K562 (cell line): ENCODE data around the gene SCGB1C2. TPM values are rescaled to one million over a fixed set of nuclear protein-coding genes. Genes with fewer than 3 reads are reported as not detected.
A peak's percentile ranks its signal among the peaks of the same experiment; 100 is the strongest.

Experiments
- ATAC-seq: fragments of 200-7000 bp; cut with Tn5 transposase; 3 replicates; pipeline ENCODE4 v1.9.1; 2020; ENCODE audit warnings: moderate library complexity
- BruUV-seq: library from RNA; stranded (reverse); fragments of 400-500 nt; replicated peaks from 2 replicates; lab custom pipeline; 2021; lab: Mats Ljungman, UMichigan
- CTCF ChIA-PET: fragments of 300-600 bp; formaldehyde crosslinking; extraction: SDS; loops from one replicate; lab custom pipeline; 2021; ENCODE audit warnings: low intra/inter-chr PET ratio; lab: Yijun Ruan, JAX
- POLR2A ChIA-PET: fragments of 300-600, 350-650 bp; sonication (Branson Sonifier 250); formaldehyde crosslinking; extraction: SDS; loops from one replicate; lab custom pipeline; 2021; ENCODE audit warnings: antibody characterized with exemption, inconsistent platforms; lab: Yijun Ruan, JAX
- DNase-seq, 4 experiments: peaks; one replicate each; pipeline versions ENCODE4 v3.0.0 to v3.0.0-alpha.2; 2011 to 2018; ENCODE audit warnings: low spot score in 3 of 4, mixed read lengths in 3 of 4; ENCODE audit errors: extremely low read depth in 1 of 4
- FAIRE-seq: peaks from 2 replicates; lab custom pipeline; 2011; peaks lifted over from hg19 to GRCh38; lab: Jason Lieb, UNC
- H2AFZ ChIP-seq: 2 replicates; pipeline ENCODE4 v1.6.0; 2011; ENCODE audit warnings: low read depth, low read length, control low read depth, inconsistent platforms
- H3K27ac ChIP-seq: fragments of 200-600 bp; 3 replicates; pipeline ENCODE4 v1.8.0; 2011; ENCODE audit warnings: low read depth, mild to moderate bottlenecking, control low read depth, inconsistent platforms, low read length, moderate library complexity, mixed read lengths; ENCODE audit errors: extremely low read depth
- H3K27me3 ChIP-seq, 2 experiments: fragments of 300-600 bp in 1 of 2; 2 replicates in 1 of 2; 3 replicates in 1 of 2; pipeline versions ENCODE4 v1.6.0 to v1.8.0; 2011; ENCODE audit warnings: inconsistent platforms in 2 of 2, low read length in 2 of 2, mild to moderate bottlenecking in 1 of 2, mixed read lengths in 1 of 2, moderate library complexity in 1 of 2; ENCODE audit not compliant: control insufficient read depth in 2 of 2, insufficient read depth in 2 of 2
- H3K36me3 ChIP-seq: fragments of 300-600 bp; 3 replicates; pipeline ENCODE4 v1.8.0; 2011; ENCODE audit warnings: mild to moderate bottlenecking, low read length, inconsistent platforms; ENCODE audit not compliant: control insufficient read depth, insufficient read depth
- H3K4me1 ChIP-seq, 2 experiments: fragments of 200-600 bp in 1 of 2; replicated peaks in 1 of 2; 2 replicates in 1 of 2; 3 replicates in 1 of 2; pipeline versions ENCODE4 v1.5.1 to v1.8.0; 2011; ENCODE audit warnings: inconsistent platforms in 2 of 2, low read length in 2 of 2, mild to moderate bottlenecking in 1 of 2, mixed read lengths in 1 of 2, moderate library complexity in 1 of 2; ENCODE audit not compliant: control insufficient read depth in 2 of 2, insufficient read depth in 2 of 2
- H3K4me2 ChIP-seq: 2 replicates; pipeline ENCODE4 v1.6.1; 2011; ENCODE audit warnings: low read length, control low read depth, inconsistent platforms, mixed read lengths; ENCODE audit not compliant: insufficient read depth
- H3K4me3 ChIP-seq: fragments of 200-600 bp; sonication (generic), shearing (Covaris generic); 2 replicates; pipeline ENCODE4 v1.5.1; 2016; ENCODE audit warnings: control low read depth, inconsistent platforms
- H3K79me2 ChIP-seq: fragments of 200-600 bp; 3 replicates; pipeline ENCODE4 v1.8.0; 2011; ENCODE audit warnings: low read length, inconsistent platforms; ENCODE audit not compliant: control insufficient read depth, insufficient read depth
- H3K9ac ChIP-seq, 2 experiments: 2 replicates each; pipeline versions ENCODE4 v1.6.0 to v1.6.1; 2011; ENCODE audit warnings: low read depth in 2 of 2, low read length in 2 of 2, control low read depth in 1 of 2, inconsistent platforms in 1 of 2, mild to moderate bottlenecking in 1 of 2, mixed read lengths in 1 of 2; ENCODE audit not compliant: insufficient read depth in 1 of 2
- H3K9me1 ChIP-seq: one replicate; pipeline ENCODE4 v1.6.0; 2011; ENCODE audit warnings: inconsistent platforms, mild to moderate bottlenecking, low read length, moderate library complexity; ENCODE audit not compliant: control insufficient read depth, insufficient read depth
- H3K9me3 ChIP-seq: replicated peaks from 2 replicates; pipeline ENCODE4 v1.5.1; 2011; ENCODE audit warnings: low read depth, low read length, inconsistent platforms; ENCODE audit not compliant: control insufficient read depth, insufficient read depth
- H4K20me1 ChIP-seq: replicated peaks from 2 replicates; pipeline ENCODE4 v1.6.1; 2011; ENCODE audit warnings: low read length, inconsistent platforms, mixed read lengths; ENCODE audit not compliant: control insufficient read depth, insufficient read depth
- FOSL1 ChIP-seq: fragments of 200-800 bp; sonication (Bioruptor generic); conservative IDR thresholded peaks from 2 replicates; pipeline ENCODE4 v1.6.1; 2016; ENCODE audit warnings: missing genetic modification characterization, missing compliant biosample characterization
- FOXA3 ChIP-seq, 2 experiments: fragments of 450-650 bp in 1 of 2; sonication (generic) in 1 of 2; formaldehyde crosslinking; IDR thresholded peaks in 1 of 2; conservative IDR thresholded peaks in 1 of 2; 2 replicates each; pipeline versions ENCODE4 v1.4.0 to v1.8.0; 2020 to 2022; ENCODE audit warnings: mild to moderate bottlenecking in 2 of 2, missing genetic modification reagents in 1 of 2
- GATAD2A ChIP-seq: fragments of 450-650 bp; IDR thresholded peaks from 2 replicates; pipeline ENCODE4 v1.6.1; 2017
- GTF2E2 ChIP-seq: fragments of 200-800 bp; sonication (Bioruptor generic); IDR thresholded peaks from 2 replicates; pipeline ENCODE4 v1.6.1; 2016; ENCODE audit warnings: missing genetic modification characterization, missing compliant biosample characterization
- ZBTB17 ChIP-seq: fragments of 450-650 bp; formaldehyde crosslinking; IDR thresholded peaks from 2 replicates; pipeline ENCODE4 v1.4.0; 2020; ENCODE audit warnings: mild to moderate bottlenecking
- ZNF23 ChIP-seq: fragments of 250-450 bp; sonication (Bioruptor Pico); IDR thresholded peaks from 2 replicates; pipeline ENCODE4 v1.4.0; 2020; ENCODE audit warnings: mild to moderate bottlenecking
- ZNF282 ChIP-seq: sonication (generic); formaldehyde crosslinking; IDR thresholded peaks from 2 replicates; pipeline ENCODE4 v1.8.1; 2023; ENCODE audit warnings: missing genetic modification reagents
- ZNF655 ChIP-seq: fragments of 250-450 bp; sonication (Bioruptor Pico); IDR thresholded peaks from 2 replicates; pipeline ENCODE4 v1.5.0; 2021
- WGBS: fragments of 100-300 bp; shearing (Covaris generic); methylation state at CpG from one replicate; pipeline ENCODE4 v1.1.6; 2016; ENCODE audit warnings: low coverage, mixed read lengths; ENCODE audit not compliant: insufficient coverage; ENCODE audit errors: missing lambda C conversion rate; 5-methylcytosine and 5-hydroxymethylcytosine counted together
- in situ Hi-C: fragments of 300-500 bp; cut with MboI; formaldehyde crosslinking; loops from 4 replicates; pipeline ENCODE4 v1.15.0; 2018; ENCODE audit warnings: inconsistent platforms, mixed read lengths
- intact Hi-C: fragments of 100-400 bp; cut with micrococcal nuclease; formaldehyde crosslinking; loops from 2 replicates; pipeline ENCODE4 v1.14.2; 2022
- polyA plus RNA-seq, 8 experiments: library from polyadenylated mRNA; depleted of rRNA in 4 of 8; stranded (reverse) in 5 of 8; unstranded in 3 of 8; fragments of >200 nt; fragmentation: Nextera tagmentation in 2 of 8; fragmentation: Illumina TruSeq in 1 of 8; extraction: Ambion mirVana in 2 of 8; extraction: Trizol in 1 of 8; gene quantifications; 2 replicates each; pipeline versions ENCODE4 v1.2.1 to v1.2.3, GENCODE V29; 2011 to 2014; ENCODE audit warnings: inconsistent platforms in 1 of 8, missing spikeins in 1 of 8
- total RNA-seq, 7 experiments: library from RNA; depleted of rRNA in 6 of 7; stranded (reverse); fragments of >200 nt in 6 of 7; fragmentation: Illumina TruSeq in 2 of 7; extraction: Trizol in 2 of 7; gene quantifications; 2 replicates each; pipeline versions ENCODE4 v1.2.1 to v1.2.3, GENCODE V29; 2011 to 2021; ENCODE audit warnings: low replicate concordance in 1 of 7
- TF ChIP-seq, protein P1 (sequence below): fragments of 250-450 bp; sonication (Bioruptor Pico); IDR thresholded peaks from 2 replicates; pipeline ENCODE4 v1.5.0; 2020; ENCODE audit warnings: mild to moderate bottlenecking, borderline replicate concordance
- TF ChIP-seq, protein P2 (sequence below): sonication (generic); formaldehyde crosslinking; IDR thresholded peaks from 2 replicates; pipeline ENCODE4 v1.8.0; 2022; ENCODE audit warnings: mild to moderate bottlenecking, missing genetic modification reagents

The SCGB1C2 gene
- total and polyA plus RNA-seq, 9 of the 15 experiments (the other 6 are each of a cell fraction or from before 2014, with no cell fraction given) = not detected

- TF ChIP-seq, protein P1, sequence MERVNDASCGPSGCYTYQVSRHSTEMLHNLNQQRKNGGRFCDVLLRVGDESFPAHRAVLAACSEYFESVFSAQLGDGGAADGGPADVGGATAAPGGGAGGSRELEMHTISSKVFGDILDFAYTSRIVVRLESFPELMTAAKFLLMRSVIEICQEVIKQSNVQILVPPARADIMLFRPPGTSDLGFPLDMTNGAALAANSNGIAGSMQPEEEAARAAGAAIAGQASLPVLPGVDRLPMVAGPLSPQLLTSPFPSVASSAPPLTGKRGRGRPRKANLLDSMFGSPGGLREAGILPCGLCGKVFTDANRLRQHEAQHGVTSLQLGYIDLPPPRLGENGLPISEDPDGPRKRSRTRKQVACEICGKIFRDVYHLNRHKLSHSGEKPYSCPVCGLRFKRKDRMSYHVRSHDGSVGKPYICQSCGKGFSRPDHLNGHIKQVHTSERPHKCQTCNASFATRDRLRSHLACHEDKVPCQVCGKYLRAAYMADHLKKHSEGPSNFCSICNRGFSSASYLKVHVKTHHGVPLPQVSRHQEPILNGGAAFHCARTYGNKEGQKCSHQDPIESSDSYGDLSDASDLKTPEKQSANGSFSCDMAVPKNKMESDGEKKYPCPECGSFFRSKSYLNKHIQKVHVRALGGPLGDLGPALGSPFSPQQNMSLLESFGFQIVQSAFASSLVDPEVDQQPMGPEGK (CRISPR knock-in tag) = no peak
- TF ChIP-seq ZNF655 (no peak), FOSL1 (no peak), GTF2E2 (tag) (no peak), FOXA3 (CRISPR knock-in tag; conservative IDR thresholded peaks at IDR 0.05 in 1 of 2, IDR thresholded peaks at IDR 0.05 in 1 of 2) (no peak)
- TF ChIP-seq, protein P2, sequence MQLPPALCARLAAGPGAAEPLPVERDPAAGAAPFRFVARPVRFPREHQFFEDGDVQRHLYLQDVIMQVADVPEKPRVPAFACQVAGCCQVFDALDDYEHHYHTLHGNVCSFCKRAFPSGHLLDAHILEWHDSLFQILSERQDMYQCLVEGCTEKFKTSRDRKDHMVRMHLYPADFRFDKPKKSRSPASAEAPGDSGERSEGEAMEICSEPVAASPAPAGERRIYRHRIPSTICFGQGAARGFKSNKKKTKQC = no peak
- TF ChIP-seq, all 486 proteins: peak for 0
These were observed 20.5 kb downstream of the SCGB1C2 start (continued) for GRCh38 chr17:157901-158300.

DNA sequence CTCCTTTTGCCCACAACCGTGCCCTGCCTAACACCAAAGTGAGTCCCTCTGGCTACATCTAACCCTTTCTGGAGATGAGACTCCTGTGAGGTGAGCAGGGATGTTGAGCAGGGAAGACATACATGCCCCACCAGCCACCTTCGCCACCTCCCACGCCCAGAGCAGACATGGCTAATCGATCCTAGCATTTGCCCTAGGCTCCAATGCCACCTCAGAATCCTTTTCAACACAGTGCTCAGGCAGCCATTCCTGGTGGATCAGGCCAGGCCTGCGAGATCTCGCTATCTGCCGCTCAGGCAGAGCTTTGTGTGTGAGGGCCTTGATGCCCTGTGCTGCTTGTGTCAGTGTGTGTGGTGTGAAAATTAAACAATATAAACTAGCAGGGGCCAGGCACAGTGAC is 21.0 kb downstream of the SCGB1C2 start:
- H2AFZ ChIP-seq = no peak overlapping the region
- H3K9me1 ChIP-seq = no peaks in the 10 kb centered on the region
- no peak overlapping the region for H3K9ac ChIP-seq
- H3K4me1 ChIP-seq = no peaks in the 10 kb centered on the region
- CTCF ChIA-PET = no interaction called here
- no peak overlapping the region for H3K27ac ChIP-seq
- H3K9me3 ChIP-seq = no peaks in the 10 kb centered on the region
- DNase-seq = no peak
- no peaks in the 10 kb centered on the region for H4K20me1 ChIP-seq
- no peak for ATAC-seq
- H3K27me3 ChIP-seq = peaks cover 3 to 48% of the 10 kb centered on the region in 2 experiments; a peak in 4 of 5 replicates
- 0% methylated on average over 6 of the region's 7 CpGs for WGBS
- no TSS peak for BruUV-seq
- H3K4me2 ChIP-seq = no peak overlapping the region
- H3K79me2 ChIP-seq = no peaks in the 10 kb centered on the region
- POLR2A ChIA-PET = no interaction called here
- intact Hi-C loops (no loop called here), in situ Hi-C loops (no loop called here)
- TF ChIP-seq ZNF23 (CRISPR knock-in tag) = peak; percentile 85
- no peak for TF ChIP-seq ZNF282
- peak; percentile 85 for TF ChIP-seq ZBTB17 (CRISPR knock-in tag)
- TF ChIP-seq GATAD2A = no peak
- H3K4me3 ChIP-seq = no peak overlapping the region
- no peaks in the 10 kb centered on the region for H3K36me3 ChIP-seq
- FAIRE-seq = no peak
